Prostate gland (tissue), 2 donors: ENCODE results near the gene TRIM56.

Experiments used
- POLR2AphosphoS5 ChIP-seq: sonication (generic); formaldehyde crosslinking; IDR thresholded peaks from one replicate; pipeline ENCODE4 v1.6.1; 2017; ENCODE audit warnings: antibody characterized with exemption
- TF ChIP-seq, protein P1 (sequence below), 4 experiments: fragments of 200-600 bp in 2 of 4; fragments of 450-650 bp in 2 of 4; sonication (generic) in 2 of 4; IDR thresholded peaks; 1 replicate in 3 of 4; 2 replicates in 1 of 4; pipeline ENCODE4 v1.5.1; 2016 to 2019; ENCODE audit warnings: antibody characterized with exemption in 4 of 4, mild to moderate bottlenecking in 2 of 4, moderate library complexity in 2 of 4

DNA sequence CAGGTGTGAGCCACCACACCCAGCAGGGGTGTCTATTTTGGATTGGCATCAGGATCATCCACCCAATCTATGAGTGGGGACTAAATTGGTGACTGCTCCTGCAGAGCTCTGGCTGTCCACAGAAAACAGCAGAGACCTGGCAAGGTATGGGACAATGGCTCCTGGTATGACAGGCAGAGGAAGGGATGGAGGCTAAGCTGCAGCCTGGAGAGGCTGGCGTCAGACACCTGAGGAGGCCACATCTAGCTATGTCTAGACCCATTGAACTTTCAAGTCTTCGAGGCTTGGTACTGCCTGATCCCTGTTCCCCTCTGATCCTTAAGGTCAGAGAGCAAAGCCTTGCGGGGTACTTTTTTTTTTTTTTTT is 38.4 kb downstream of the TRIM56 start:
- TF ChIP-seq, protein P1, sequence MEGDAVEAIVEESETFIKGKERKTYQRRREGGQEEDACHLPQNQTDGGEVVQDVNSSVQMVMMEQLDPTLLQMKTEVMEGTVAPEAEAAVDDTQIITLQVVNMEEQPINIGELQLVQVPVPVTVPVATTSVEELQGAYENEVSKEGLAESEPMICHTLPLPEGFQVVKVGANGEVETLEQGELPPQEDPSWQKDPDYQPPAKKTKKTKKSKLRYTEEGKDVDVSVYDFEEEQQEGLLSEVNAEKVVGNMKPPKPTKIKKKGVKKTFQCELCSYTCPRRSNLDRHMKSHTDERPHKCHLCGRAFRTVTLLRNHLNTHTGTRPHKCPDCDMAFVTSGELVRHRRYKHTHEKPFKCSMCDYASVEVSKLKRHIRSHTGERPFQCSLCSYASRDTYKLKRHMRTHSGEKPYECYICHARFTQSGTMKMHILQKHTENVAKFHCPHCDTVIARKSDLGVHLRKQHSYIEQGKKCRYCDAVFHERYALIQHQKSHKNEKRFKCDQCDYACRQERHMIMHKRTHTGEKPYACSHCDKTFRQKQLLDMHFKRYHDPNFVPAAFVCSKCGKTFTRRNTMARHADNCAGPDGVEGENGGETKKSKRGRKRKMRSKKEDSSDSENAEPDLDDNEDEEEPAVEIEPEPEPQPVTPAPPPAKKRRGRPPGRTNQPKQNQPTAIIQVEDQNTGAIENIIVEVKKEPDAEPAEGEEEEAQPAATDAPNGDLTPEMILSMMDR (IDR thresholded peaks at IDR 0.05): no peak
- no peak for TF ChIP-seq POLR2AphosphoS5
